Measurements from ENCODE around the gene SERHL2.
"Not testable (repeated sequence)": the region's sequence is repeated elsewhere in the genome, so short reads cannot be mapped to it uniquely, and the experiment has no call there.

DNA sequence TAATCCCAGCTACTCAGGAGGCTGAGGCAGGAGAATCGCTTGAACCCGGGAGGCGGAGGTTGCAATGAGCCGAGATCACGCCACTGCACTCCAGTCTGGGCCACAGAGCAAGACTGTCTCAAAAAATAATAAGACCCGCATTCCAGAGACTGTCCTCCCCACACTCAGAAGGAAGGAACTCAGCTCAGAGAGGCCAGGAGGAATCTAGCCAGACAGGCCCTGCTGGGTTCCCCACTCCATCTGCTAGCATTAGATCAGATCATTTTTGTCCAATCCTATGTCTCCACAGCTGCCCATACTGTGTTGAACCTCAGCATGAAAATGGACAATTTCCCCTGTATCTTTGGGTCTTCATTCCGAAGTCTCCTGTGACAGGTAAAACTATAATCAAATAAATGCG lies 24.3 kb upstream of the SERHL2 start:
- TF ChIP-seq, protein P1, sequence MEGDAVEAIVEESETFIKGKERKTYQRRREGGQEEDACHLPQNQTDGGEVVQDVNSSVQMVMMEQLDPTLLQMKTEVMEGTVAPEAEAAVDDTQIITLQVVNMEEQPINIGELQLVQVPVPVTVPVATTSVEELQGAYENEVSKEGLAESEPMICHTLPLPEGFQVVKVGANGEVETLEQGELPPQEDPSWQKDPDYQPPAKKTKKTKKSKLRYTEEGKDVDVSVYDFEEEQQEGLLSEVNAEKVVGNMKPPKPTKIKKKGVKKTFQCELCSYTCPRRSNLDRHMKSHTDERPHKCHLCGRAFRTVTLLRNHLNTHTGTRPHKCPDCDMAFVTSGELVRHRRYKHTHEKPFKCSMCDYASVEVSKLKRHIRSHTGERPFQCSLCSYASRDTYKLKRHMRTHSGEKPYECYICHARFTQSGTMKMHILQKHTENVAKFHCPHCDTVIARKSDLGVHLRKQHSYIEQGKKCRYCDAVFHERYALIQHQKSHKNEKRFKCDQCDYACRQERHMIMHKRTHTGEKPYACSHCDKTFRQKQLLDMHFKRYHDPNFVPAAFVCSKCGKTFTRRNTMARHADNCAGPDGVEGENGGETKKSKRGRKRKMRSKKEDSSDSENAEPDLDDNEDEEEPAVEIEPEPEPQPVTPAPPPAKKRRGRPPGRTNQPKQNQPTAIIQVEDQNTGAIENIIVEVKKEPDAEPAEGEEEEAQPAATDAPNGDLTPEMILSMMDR (conservative IDR thresholded peaks at IDR 0.05; ENCODE audit: low read depth in 2 of 2): not testable (repeated sequence)
- TF ChIP-seq NANOG (IDR thresholded peaks at IDR 0.05; ENCODE audit: borderline replicate concordance); POLR2AphosphoS5 (IDR thresholded peaks at IDR 0.05; ENCODE audit: low read depth); JUNB (IDR thresholded peaks at IDR 0.05; ENCODE audit: unreplicated experiment): not testable (repeated sequence)

All from GM23338 (cell line).